Heart left ventricle (tissue), 13 donors: Measurements from ENCODE around the gene ATP11C.

Experiments used
- CTCF ChIP-seq, 12 donors: fragments of 200-600 bp; sonication (generic) in 4 of 12; IDR thresholded peaks; one replicate each; pipeline versions ENCODE4 v1.5.0 to v1.8.0; 2018 to 2022; ENCODE audit warnings: antibody characterized with exemption in 12 of 12, mild to moderate bottlenecking in 5 of 12
- POLR2A ChIP-seq, 2 donors: fragments of 450-650 bp; IDR thresholded peaks; one replicate each; pipeline ENCODE4 v1.6.1; 2017; ENCODE audit warnings: antibody characterized with exemption in 2 of 2, mild to moderate bottlenecking in 2 of 2, moderate library complexity in 2 of 2
- donor health status: ischemic (EF 13 %, LVEDD 7.1; RV severe dilation, severe dysfunction).
- donor health status: DM: no; HTN: yes; CAD: no.
- donor health status: DM: no; HTN: no; CAD: no.
- donor health status: ischemic (EF 25% LVEDD 6.9; RV normal size, moderate dysfunction).
- donor health status: ischemic (EF 25% LVEDD 5.7; RV mildly dilated, moderate dysfunction).
- donor health status: ischemic (EF 35%, LVEDD 5.7; RV mildly dilated, moderate dysfunction).
- donor health status: nonischemic (EF 11% LVEDD 7.7; RV severe dilation, severe dysfunction).
- donor health status: DM: yes; HTN: yes; CAD: no.
- donor health status: PGD.
- donor health status: ischemic (EF 29% LVEDD 5.4; RV normal size, mild dysfunction).
- donor health status: nonischemic (EF 23%, LVEDD 6.1; RV moderate dilation, normal function).

- TF ChIP-seq CTCF (IDR thresholded peaks at IDR 0.05) (no peak), POLR2A (IDR thresholded peaks at IDR 0.05) (no peak)
Measured at GRCh38 chrX:139738581-139738980, 194.3 kb downstream of the ATP11C start.
